GM23338 (cell line): ENCODE measurements around the gene PCDH17. TPM values are rescaled to one million over a fixed set of nuclear protein-coding genes. Genes with fewer than 3 reads are reported as not detected.

Source experiments
- ATAC-seq: fragments of 200-7000 bp; cut with Tn5 transposase; 3 replicates; pipeline ENCODE4 v1.9.1; 2020
- DNase-seq: peaks from one replicate; pipeline ENCODE4 v3.0.0-alpha.2; 2015; ENCODE audit warnings: low spot score
- H2AFZ ChIP-seq: fragments of 200-600 bp; sonication (generic); 2 replicates; pipeline ENCODE4 v1.8.0; 2016; ENCODE audit warnings: antibody characterized with exemption, mild to moderate bottlenecking, moderate library complexity
- H3F3A ChIP-seq: fragments of 200-600 bp; sonication (generic); replicated peaks from 2 replicates; pipeline ENCODE4 v1.8.0; 2017; ENCODE audit warnings: antibody characterized with exemption, mixed run types, low read depth
- H3K27ac ChIP-seq: fragments of 200-600 bp; sonication (generic); 2 replicates; pipeline ENCODE4 v1.6.1; 2016; ENCODE audit warnings: low read depth
- H3K27me3 ChIP-seq: fragments of 200-600 bp; sonication (generic); 2 replicates; pipeline ENCODE4 v1.8.0; 2016; ENCODE audit warnings: mild to moderate bottlenecking, mixed run types, moderate library complexity; ENCODE audit not compliant: insufficient read depth
- H3K36me3 ChIP-seq: fragments of 200-600 bp; sonication (generic); 2 replicates; pipeline ENCODE4 v1.8.0; 2016; ENCODE audit warnings: mild to moderate bottlenecking; ENCODE audit not compliant: insufficient read depth
- H3K4me1 ChIP-seq: fragments of 200-600 bp; sonication (generic); 2 replicates; pipeline ENCODE4 v1.8.0; 2016; ENCODE audit warnings: mild to moderate bottlenecking, moderate library complexity; ENCODE audit not compliant: insufficient read depth
- H3K4me2 ChIP-seq: fragments of 200-600 bp; sonication (generic); 2 replicates; pipeline ENCODE4 v1.7.1; 2017; ENCODE audit warnings: mixed run types
- H3K4me3 ChIP-seq: fragments of 200-600 bp; sonication (generic); 2 replicates; pipeline ENCODE4 v1.6.1; 2016; ENCODE audit warnings: mixed run types
- H3K79me2 ChIP-seq: fragments of 200-600 bp; sonication (generic); replicated peaks from 2 replicates; pipeline ENCODE4 v1.8.0; 2017; ENCODE audit warnings: mild to moderate bottlenecking; ENCODE audit not compliant: insufficient read depth
- H3K9me2 ChIP-seq: fragments of 200-600 bp; sonication (generic); 2 replicates; pipeline ENCODE4 v1.8.0; 2017; ENCODE audit not compliant: insufficient read depth
- H4K20me1 ChIP-seq: fragments of 200-600 bp; sonication (generic); replicated peaks from 2 replicates; pipeline ENCODE4 v1.8.0; 2017; ENCODE audit warnings: mild to moderate bottlenecking; ENCODE audit not compliant: insufficient read depth
- H3K27ac Mint-ChIP-seq: 2 replicates; pipeline ENCODE4 v1.8.0; 2020; ENCODE audit warnings: inconsistent platforms, mild to moderate bottlenecking, moderate library complexity, mixed read lengths
- H3K27me3 Mint-ChIP-seq: 3 replicates; pipeline ENCODE4 v1.8.0; 2022; ENCODE audit warnings: low read depth, mild to moderate bottlenecking, moderate library complexity, mixed read lengths, inconsistent platforms; ENCODE audit not compliant: insufficient read depth, poor library complexity
- H3K36me3 Mint-ChIP-seq: 3 replicates; pipeline ENCODE4 v1.8.0; 2021; ENCODE audit warnings: low read depth, mild to moderate bottlenecking, inconsistent platforms, moderate library complexity, mixed read lengths
- H3K4me1 Mint-ChIP-seq: 3 replicates; pipeline ENCODE4 v1.8.0; 2020; ENCODE audit warnings: mild to moderate bottlenecking, inconsistent platforms, mixed read lengths
- H3K4me3 Mint-ChIP-seq: 3 replicates; pipeline ENCODE4 v1.8.0; 2021; ENCODE audit warnings: moderate library complexity, mild to moderate bottlenecking, inconsistent platforms, mixed read lengths
- H3K9me3 Mint-ChIP-seq: 3 replicates; pipeline ENCODE4 v1.8.0; 2020; ENCODE audit warnings: moderate library complexity, mild to moderate bottlenecking, inconsistent platforms, mixed read lengths
- JUNB ChIP-seq: IDR thresholded peaks from one replicate; pipeline ENCODE4 v1.6.1; 2016; ENCODE audit warnings: antibody characterized with exemption; ENCODE audit not compliant: unreplicated experiment
- NANOG ChIP-seq: IDR thresholded peaks from 2 replicates; pipeline ENCODE4 v1.6.1; 2016; ENCODE audit warnings: antibody characterized with exemption, borderline replicate concordance
- ZNF331 ChIP-seq: fragments of 250-450 bp; sonication (Bioruptor Pico); IDR thresholded peaks from 2 replicates; pipeline ENCODE4 v1.5.0; 2020; ENCODE audit warnings: low read depth, mild to moderate bottlenecking, moderate library complexity
- polyA plus RNA-seq: library from polyadenylated mRNA; unstranded; fragments of >200 nt; fragmentation: Nextera tagmentation; extraction: Ambion mirVana; gene quantifications from 2 replicates; pipeline ENCODE4 v1.2.1, GENCODE V29; 2016
- total RNA-seq: library from RNA; depleted of rRNA; stranded (reverse); fragments of >200 nt; shearing (Covaris generic); gene quantifications from 2 replicates; pipeline ENCODE4 v1.2.3, GENCODE V29; 2014
- TF ChIP-seq, protein P1 (sequence below): fragments of 250-450 bp; sonication (Bioruptor Pico); IDR thresholded peaks from 2 replicates; pipeline ENCODE4 v1.5.0; 2020; ENCODE audit warnings: mild to moderate bottlenecking, moderate library complexity
- TF ChIP-seq, protein P2 (sequence below): IDR thresholded peaks from 2 replicates; pipeline ENCODE4 v1.6.1; 2016; ENCODE audit warnings: antibody characterized with exemption

Gene PCDH17
- total and polyA plus RNA-seq, 2 experiments from 2014 or later = 0.27 to 1.3 TPM

DNA sequence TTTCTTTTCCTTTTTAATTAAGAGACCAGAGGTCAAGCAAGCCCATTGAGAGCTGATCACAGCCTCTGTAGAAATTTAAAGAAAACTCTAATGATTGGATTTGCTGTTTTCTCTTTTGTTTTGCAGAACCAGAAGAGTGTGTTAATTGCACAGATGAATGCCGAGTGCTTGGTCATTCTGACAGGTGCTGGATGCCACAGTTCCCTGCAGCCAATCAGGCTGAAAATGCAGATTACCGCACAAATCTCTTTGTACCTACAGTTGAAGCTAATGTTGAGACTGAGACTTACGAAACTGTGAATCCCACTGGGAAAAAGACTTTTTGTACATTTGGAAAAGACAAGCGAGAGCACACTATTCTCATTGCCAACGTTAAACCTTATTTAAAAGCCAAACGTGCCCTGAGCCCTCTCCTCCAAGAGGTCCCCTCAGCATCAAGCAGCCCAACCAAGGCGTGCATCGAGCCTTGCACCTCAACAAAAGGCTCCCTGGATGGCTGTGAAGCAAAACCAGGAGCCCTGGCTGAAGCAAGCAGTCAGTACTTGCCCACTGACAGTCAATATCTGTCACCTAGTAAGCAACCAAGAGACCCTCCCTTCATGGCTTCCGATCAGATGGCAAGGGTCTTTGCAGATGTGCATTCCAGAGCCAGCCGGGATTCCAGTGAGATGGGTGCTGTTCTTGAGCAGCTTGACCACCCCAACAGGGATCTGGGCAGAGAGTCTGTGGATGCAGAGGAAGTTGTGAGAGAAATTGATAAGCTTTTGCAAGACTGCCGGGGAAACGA is 93.1 kb downstream of the PCDH17 start:
- Histone ChIP-seq H3K36me3 (no peaks in the 10 kb centered on the region), H3K9me2 (no peaks in the 10 kb centered on the region), H3K27me3 (no peaks in the 10 kb centered on the region), H3F3A (no peaks in the 10 kb centered on the region), H2AFZ (peak overlapping the region; percentile 48; the same call in 1 of the 2 replicates), H3K4me2 (peak overlapping the region; percentile 48), H3K4me1 (peaks cover 13% of the 10 kb centered on the region; the same call in 1 of the 2 replicates), H3K27ac (no peak overlapping the region), H3K79me2 (no peaks in the 10 kb centered on the region), H4K20me1 (no peaks in the 10 kb centered on the region), H3K4me3 (no peak overlapping the region)
- ATAC-seq (peak; percentile 79), DNase-seq (peak; percentile 22)
- Mint-ChIP-seq H3K4me1 (peaks cover 16% of the 10 kb centered on the region), H3K4me3 (no peak overlapping the region), H3K9me3 (no peaks in the 10 kb centered on the region), H3K36me3 (no peaks in the 10 kb centered on the region), H3K27ac (no peak overlapping the region), H3K27me3 (peaks cover 4% of the 10 kb centered on the region)
- TF ChIP-seq ZNF331 (CRISPR knock-in tag) = no peak
- TF ChIP-seq, protein P1, sequence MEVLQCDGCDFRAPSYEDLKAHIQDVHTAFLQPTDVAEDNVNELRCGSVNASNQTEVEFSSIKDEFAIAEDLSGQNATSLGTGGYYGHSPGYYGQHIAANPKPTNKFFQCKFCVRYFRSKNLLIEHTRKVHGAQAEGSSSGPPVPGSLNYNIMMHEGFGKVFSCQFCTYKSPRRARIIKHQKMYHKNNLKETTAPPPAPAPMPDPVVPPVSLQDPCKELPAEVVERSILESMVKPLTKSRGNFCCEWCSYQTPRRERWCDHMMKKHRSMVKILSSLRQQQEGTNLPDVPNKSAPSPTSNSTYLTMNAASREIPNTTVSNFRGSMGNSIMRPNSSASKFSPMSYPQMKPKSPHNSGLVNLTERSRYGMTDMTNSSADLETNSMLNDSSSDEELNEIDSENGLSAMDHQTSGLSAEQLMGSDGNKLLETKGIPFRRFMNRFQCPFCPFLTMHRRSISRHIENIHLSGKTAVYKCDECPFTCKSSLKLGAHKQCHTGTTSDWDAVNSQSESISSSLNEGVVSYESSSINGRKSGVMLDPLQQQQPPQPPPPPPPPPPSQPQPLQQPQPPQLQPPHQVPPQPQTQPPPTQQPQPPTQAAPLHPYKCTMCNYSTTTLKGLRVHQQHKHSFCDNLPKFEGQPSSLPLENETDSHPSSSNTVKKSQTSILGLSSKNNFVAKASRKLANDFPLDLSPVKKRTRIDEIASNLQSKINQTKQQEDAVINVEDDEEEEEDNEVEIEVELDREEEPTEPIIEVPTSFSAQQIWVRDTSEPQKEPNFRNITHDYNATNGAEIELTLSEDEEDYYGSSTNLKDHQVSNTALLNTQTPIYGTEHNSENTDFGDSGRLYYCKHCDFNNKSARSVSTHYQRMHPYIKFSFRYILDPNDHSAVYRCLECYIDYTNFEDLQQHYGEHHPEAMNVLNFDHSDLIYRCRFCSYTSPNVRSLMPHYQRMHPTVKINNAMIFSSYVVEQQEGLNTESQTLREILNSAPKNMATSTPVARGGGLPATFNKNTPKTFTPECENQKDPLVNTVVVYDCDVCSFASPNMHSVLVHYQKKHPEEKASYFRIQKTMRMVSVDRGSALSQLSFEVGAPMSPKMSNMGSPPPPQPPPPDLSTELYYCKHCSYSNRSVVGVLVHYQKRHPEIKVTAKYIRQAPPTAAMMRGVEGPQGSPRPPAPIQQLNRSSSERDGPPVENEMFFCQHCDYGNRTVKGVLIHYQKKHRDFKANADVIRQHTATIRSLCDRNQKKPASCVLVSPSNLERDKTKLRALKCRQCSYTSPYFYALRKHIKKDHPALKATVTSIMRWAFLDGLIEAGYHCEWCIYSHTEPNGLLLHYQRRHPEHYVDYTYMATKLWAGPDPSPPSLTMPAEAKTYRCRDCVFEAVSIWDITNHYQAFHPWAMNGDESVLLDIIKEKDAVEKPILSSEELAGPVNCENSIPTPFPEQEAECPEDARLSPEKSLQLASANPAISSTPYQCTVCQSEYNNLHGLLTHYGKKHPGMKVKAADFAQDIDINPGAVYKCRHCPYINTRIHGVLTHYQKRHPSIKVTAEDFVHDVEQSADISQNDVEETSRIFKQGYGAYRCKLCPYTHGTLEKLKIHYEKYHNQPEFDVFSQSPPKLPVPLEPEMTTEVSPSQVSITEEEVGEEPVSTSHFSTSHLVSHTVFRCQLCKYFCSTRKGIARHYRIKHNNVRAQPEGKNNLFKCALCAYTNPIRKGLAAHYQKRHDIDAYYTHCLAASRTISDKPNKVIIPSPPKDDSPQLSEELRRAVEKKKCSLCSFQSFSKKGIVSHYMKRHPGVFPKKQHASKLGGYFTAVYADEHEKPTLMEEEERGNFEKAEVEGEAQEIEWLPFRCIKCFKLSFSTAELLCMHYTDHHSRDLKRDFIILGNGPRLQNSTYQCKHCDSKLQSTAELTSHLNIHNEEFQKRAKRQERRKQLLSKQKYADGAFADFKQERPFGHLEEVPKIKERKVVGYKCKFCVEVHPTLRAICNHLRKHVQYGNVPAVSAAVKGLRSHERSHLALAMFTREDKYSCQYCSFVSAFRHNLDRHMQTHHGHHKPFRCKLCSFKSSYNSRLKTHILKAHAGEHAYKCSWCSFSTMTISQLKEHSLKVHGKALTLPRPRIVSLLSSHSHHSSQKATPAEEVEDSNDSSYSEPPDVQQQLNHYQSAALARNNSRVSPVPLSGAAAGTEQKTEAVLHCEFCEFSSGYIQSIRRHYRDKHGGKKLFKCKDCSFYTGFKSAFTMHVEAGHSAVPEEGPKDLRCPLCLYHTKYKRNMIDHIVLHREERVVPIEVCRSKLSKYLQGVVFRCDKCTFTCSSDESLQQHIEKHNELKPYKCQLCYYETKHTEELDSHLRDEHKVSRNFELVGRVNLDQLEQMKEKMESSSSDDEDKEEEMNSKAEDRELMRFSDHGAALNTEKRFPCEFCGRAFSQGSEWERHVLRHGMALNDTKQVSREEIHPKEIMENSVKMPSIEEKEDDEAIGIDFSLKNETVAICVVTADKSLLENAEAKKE (CRISPR knock-in tag) = 0 out of 2 replicates have a peak, but pooled peaks have one; percentile 5

DNA sequence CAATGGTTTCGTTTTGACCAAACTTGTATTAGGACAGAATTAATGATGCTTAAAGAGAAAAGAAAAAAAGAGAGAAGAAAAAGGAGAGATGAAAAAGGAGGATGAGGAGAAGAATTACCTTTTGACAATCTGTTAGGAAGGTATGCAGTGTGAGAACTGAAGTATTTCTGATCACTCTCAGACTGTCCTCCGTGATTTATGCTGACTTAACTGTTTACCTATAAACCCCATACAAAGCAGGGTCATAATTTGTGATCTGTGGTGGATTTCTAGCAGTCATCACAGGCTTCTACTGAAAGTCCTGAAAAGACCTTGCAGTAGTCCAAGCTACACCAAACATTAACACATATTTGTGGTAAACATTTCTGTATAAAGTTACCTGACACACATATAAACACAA is 93.9 kb downstream of the PCDH17 start:
- no peaks in the 10 kb centered on the region for H3F3A ChIP-seq
- Mint-ChIP-seq H3K4me3 (no peak overlapping the region), H3K27ac (no peak overlapping the region), H3K27me3 (peaks cover 4% of the 10 kb centered on the region), H3K36me3 (no peaks in the 10 kb centered on the region), H3K4me1 (peaks cover 16% of the 10 kb centered on the region), H3K9me3 (no peaks in the 10 kb centered on the region)
- peaks cover 13% of the 10 kb centered on the region; the same call in 1 of the 2 replicates for H3K4me1 ChIP-seq
- ATAC-seq = no peak
- H4K20me1 ChIP-seq = no peaks in the 10 kb centered on the region
- no peak overlapping the region for H2AFZ ChIP-seq
- H3K27ac ChIP-seq = no peak overlapping the region
- no peak for DNase-seq
- no peaks in the 10 kb centered on the region for H3K27me3 ChIP-seq
- H3K4me2 ChIP-seq = no peak overlapping the region
- no peaks in the 10 kb centered on the region for H3K9me2 ChIP-seq
- no peak overlapping the region for H3K4me3 ChIP-seq
- H3K79me2 ChIP-seq = no peaks in the 10 kb centered on the region
- H3K36me3 ChIP-seq = no peaks in the 10 kb centered on the region
- TF ChIP-seq NANOG (no peak), JUNB (no peak)
- TF ChIP-seq, protein P2, sequence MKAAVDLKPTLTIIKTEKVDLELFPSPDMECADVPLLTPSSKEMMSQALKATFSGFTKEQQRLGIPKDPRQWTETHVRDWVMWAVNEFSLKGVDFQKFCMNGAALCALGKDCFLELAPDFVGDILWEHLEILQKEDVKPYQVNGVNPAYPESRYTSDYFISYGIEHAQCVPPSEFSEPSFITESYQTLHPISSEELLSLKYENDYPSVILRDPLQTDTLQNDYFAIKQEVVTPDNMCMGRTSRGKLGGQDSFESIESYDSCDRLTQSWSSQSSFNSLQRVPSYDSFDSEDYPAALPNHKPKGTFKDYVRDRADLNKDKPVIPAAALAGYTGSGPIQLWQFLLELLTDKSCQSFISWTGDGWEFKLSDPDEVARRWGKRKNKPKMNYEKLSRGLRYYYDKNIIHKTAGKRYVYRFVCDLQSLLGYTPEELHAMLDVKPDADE = no peak
